HG03196 (cell line): ENCODE data around the gene C4orf17.

Source experiments
- ATAC-seq: cut with Tn5 transposase; IDR thresholded peaks from one replicate; pipeline ENCODE4 v1.9.1; 2021; ENCODE audit not compliant: unreplicated experiment

C4orf17 gene

GRCh38 chr4:99536848-99537247 lies 26.0 kb downstream of the C4orf17 start:
- ATAC-seq: no peak

GRCh38 chr4:99537674-99538073 lies 26.9 kb downstream of the C4orf17 start:
- no peak for ATAC-seq

GRCh38 chr4:99540277-99540939 lies 29.6 kb downstream of the C4orf17 start:
- no peak for ATAC-seq

- ATAC-seq: no peak
These were observed 42.1 kb downstream of the C4orf17 start for GRCh38 chr4:99552872-99553271.

GRCh38 chr4:99563310-99564186 lies 52.7 kb downstream of the C4orf17 start, which contains the start of gene TRMT10A:
Gene TRMT10A (minus strand): TSS chr4:99564039. CDS start chr4:99559338, 4,701 bp downstream.
- peak; percentile 95 for ATAC-seq

- no peak for ATAC-seq
These were observed 54.1 kb downstream of the C4orf17 start for GRCh38 chr4:99564921-99565320.

- no peak for ATAC-seq
These were observed 61.1 kb downstream of the C4orf17 start for GRCh38 chr4:99571883-99572282.

GRCh38 chr4:99572527-99573240 lies 61.9 kb downstream of the C4orf17 start:
- ATAC-seq: no peak

- ATAC-seq: no peak
These were observed 63.0 kb downstream of the C4orf17 start for GRCh38 chr4:99573735-99574368.

GRCh38 chr4:99574530-99575324 lies 63.9 kb downstream of the C4orf17 start, which contains the start of gene MTTP:
Gene MTTP (plus strand): TSS chr4:99574824. CDS start chr4:99574910, 86 bp downstream.
- peak; percentile 68 for ATAC-seq

- ATAC-seq: no peak
These were observed 67.9 kb downstream of the C4orf17 start for GRCh38 chr4:99578714-99579113.

- no peak for ATAC-seq
These were observed 74.7 kb downstream of the C4orf17 start for GRCh38 chr4:99585516-99585915.

GRCh38 chr4:99586322-99586721 lies 75.5 kb downstream of the C4orf17 start:
- no peak for ATAC-seq

GRCh38 chr4:99586797-99587196 lies 76.0 kb downstream of the C4orf17 start:
- no peak for ATAC-seq

GRCh38 chr4:99587309-99587708 lies 76.5 kb downstream of the C4orf17 start:
- ATAC-seq: no peak

GRCh38 chr4:99587803-99588202 lies 77.0 kb downstream of the C4orf17 start:
- no peak for ATAC-seq

- no peak for ATAC-seq
These were observed 80.9 kb downstream of the C4orf17 start for GRCh38 chr4:99591757-99592156.
